ENCODE results near the gene DNAJC3.

DNA sequence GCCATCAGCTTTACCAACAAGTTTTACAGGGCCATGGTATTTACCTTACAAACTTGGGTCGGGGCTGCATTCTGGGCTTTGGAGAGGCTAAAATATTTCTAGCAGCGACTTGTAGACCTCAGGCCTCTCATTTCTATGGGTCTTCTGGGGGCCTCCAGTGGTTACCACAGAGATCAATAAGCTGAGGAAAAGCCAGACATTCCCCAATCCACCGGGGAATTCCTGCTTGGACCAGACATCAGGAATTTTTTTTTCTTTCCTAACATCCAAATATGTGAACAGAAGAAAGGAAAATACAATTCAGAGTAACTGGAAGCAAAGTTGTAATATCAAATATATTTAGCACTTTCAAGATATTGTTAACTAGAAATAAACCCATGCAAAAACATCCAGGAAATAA is 33.9 kb upstream of the DNAJC3 start:
- no peak for TF ChIP-seq YY1 (IDR thresholded peaks at IDR 0.05; ENCODE audit: insufficient read depth, insufficient read length)
- TF ChIP-seq ZNF274 (IDR thresholded peaks at IDR 0.05; ENCODE audit: low read depth, low read length): no peak
